ENCODE data around the gene SSR2. TPM values are rescaled to one million over a fixed set of nuclear protein-coding genes. Genes with fewer than 3 reads are reported as not detected.

Gene SSR2
- total RNA-seq, 1 donor from 2014 or later, result 77.6 TPM

GRCh38 chr1:156052862-156053767, 32.4 kb upstream of the SSR2 start:
- H3K36me3 ChIP-seq, result peaks cover 28% of the 10 kb centered on the region
- no peaks in the 10 kb centered on the region for H3K27me3 ChIP-seq (ENCODE audit: low read depth)
- peak overlapping the region; percentile 99 for H3K27ac ChIP-seq (replicated peaks)
- H3K9me3 ChIP-seq (replicated peaks), result no peaks in the 10 kb centered on the region
- peaks cover 65% of the 10 kb centered on the region for H3K4me1 ChIP-seq
- peak; percentile 55 for DNase-seq
- intact Hi-C loops (cut with micrococcal nuclease), result no loop called here
- TF ChIP-seq, protein P1, sequence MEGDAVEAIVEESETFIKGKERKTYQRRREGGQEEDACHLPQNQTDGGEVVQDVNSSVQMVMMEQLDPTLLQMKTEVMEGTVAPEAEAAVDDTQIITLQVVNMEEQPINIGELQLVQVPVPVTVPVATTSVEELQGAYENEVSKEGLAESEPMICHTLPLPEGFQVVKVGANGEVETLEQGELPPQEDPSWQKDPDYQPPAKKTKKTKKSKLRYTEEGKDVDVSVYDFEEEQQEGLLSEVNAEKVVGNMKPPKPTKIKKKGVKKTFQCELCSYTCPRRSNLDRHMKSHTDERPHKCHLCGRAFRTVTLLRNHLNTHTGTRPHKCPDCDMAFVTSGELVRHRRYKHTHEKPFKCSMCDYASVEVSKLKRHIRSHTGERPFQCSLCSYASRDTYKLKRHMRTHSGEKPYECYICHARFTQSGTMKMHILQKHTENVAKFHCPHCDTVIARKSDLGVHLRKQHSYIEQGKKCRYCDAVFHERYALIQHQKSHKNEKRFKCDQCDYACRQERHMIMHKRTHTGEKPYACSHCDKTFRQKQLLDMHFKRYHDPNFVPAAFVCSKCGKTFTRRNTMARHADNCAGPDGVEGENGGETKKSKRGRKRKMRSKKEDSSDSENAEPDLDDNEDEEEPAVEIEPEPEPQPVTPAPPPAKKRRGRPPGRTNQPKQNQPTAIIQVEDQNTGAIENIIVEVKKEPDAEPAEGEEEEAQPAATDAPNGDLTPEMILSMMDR (IDR thresholded peaks at IDR 0.05; ENCODE audit: borderline replicate concordance), result peak; percentile 35
- peak overlapping the region; percentile 95 for H3K4me3 ChIP-seq

DNA sequence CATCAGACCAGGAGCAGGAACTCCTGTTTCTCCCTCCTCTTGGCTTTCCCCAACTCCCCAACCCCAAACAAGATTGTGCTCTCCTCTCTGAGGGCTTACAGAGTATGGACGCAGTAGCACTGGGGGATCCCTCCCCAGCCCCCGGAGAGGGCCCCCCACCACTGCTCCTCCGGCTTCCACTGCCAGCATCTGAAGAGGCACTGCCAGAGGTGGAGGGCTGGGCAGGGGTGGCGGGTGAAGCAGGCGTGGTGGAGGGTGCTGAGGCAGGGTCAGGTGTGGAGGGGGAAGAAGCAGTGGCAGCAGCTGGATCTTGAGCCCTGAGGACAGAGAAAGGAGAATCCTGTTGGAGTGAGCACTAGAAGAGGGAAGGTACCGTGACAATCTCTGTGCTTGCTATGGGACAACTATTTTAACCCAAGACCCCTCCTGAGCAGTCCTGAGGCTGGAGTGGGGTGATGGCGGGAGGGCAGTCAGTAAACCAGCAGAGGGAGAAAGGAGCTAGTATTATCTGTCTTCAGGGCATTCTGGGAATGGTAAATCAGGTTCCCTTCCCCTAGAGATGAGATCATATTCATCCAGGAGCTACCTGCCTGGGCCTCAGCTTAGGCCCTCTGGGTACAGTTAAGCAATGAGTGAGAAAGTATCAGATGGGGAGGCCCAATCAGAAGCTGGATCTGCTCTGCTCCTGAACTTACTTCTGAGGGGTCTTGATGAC, 30.4 kb upstream of the SSR2 start:
- no peak overlapping the region for H3K4me3 ChIP-seq
- H3K9me3 ChIP-seq (replicated peaks), result no peaks in the 10 kb centered on the region
- TF ChIP-seq, protein P1 (IDR thresholded peaks at IDR 0.05; ENCODE audit: borderline replicate concordance), result no peak
- H3K4me1 ChIP-seq, result peaks cover 61% of the 10 kb centered on the region
- H3K36me3 ChIP-seq, result peaks cover 27% of the 10 kb centered on the region
- H3K27ac ChIP-seq (replicated peaks), result peak overlapping the region; percentile 63
- no peaks in the 10 kb centered on the region for H3K27me3 ChIP-seq (ENCODE audit: low read depth)
- intact Hi-C loops (cut with micrococcal nuclease), result no loop called here
- DNase-seq, result no peak

DNA sequence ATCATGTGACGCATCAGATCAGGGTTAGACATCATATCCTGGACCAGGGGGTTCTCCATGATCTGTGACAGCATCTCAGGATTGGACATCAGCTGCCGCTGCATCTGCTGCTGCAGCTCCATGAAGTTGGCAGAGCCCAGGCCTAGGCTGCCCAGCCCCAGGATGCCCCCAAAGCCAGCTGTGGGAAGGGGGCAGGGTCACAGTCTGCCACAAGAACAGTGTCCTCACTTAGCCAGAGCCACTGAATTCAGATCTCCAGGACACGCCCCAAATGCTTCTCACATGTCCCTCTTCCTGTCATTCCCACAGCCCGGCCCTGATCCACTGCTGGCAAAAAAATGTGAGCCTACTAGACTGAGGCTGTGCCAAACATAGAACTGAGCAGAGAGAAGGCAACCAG, 29.6 kb upstream of the SSR2 start:
- TF ChIP-seq, protein P1 (IDR thresholded peaks at IDR 0.05; ENCODE audit: borderline replicate concordance), result no peak
- intact Hi-C loops (cut with micrococcal nuclease), result no loop called here
- H3K4me3 ChIP-seq, result no peak overlapping the region
- DNase-seq, result peak; percentile 54
- peak overlapping the region; percentile 63 for H3K27ac ChIP-seq (replicated peaks)
- H3K9me3 ChIP-seq (replicated peaks), result no peaks in the 10 kb centered on the region
- H3K27me3 ChIP-seq (ENCODE audit: low read depth), result no peaks in the 10 kb centered on the region
- peaks cover 29% of the 10 kb centered on the region for H3K36me3 ChIP-seq
- peaks cover 53% of the 10 kb centered on the region for H3K4me1 ChIP-seq

DNA sequence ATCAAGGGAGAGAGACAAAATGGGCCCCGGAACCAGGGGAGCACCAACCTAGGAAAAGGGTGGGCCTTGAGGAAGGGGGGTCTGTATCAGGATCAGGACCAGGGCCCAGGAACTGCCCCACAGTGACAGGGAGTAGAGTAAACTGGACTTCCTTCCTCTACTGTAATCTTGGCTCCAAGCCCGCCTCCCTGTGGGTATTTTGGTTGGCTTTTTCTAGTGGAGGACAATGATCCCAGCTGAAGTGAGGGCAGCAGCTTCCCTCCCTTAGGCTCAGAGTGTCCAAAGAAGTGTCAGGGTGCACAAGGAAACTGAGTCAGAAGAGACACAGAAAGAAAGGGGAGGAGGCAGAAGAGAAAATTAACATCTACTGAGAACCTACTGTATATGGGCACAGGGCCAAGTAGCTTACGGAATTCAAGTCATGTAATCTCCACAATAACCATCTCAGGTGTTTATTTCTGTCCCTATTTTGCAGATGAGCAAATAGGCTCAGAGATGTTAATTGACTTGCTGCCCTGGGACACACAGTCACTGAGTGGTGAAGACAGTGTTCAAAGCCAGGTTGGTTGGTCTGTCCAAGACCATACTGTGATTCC, 28.0 kb upstream of the SSR2 start:
- H3K27ac ChIP-seq (replicated peaks), result no peak overlapping the region

GRCh38 chr1:156045076-156045475, 24.3 kb upstream of the SSR2 start:
- Histone ChIP-seq H3K27ac (replicated peaks) (no peak overlapping the region), H3K27me3 (ENCODE audit: low read depth) (no peaks in the 10 kb centered on the region), H3K4me3 (no peak overlapping the region), H3K9me3 (replicated peaks) (no peaks in the 10 kb centered on the region), H3K36me3 (peaks cover 75% of the 10 kb centered on the region), H3K4me1 (peaks cover 16% of the 10 kb centered on the region)
- DNase-seq, result no peak
- intact Hi-C loops (cut with micrococcal nuclease), result no loop called here
- TF ChIP-seq, protein P1 (IDR thresholded peaks at IDR 0.05; ENCODE audit: borderline replicate concordance), result no peak

More for the DNA sequence above, 28.0 kb upstream of the SSR2 start:
- no peaks in the 10 kb centered on the region for H3K9me3 ChIP-seq (replicated peaks)
- no peaks in the 10 kb centered on the region for H3K27me3 ChIP-seq (ENCODE audit: low read depth)
- H3K4me1 ChIP-seq, result peaks cover 40% of the 10 kb centered on the region
- intact Hi-C loops (cut with micrococcal nuclease), result no loop called here
- H3K36me3 ChIP-seq, result peaks cover 41% of the 10 kb centered on the region
- no peak for DNase-seq
- TF ChIP-seq, protein P1 (IDR thresholded peaks at IDR 0.05; ENCODE audit: borderline replicate concordance), result no peak
- H3K4me3 ChIP-seq, result no peak overlapping the region

Measured in left ventricle myocardium inferior (tissue), 1 donor.